GM18909 (cell line): ENCODE measurements around the gene ZMIZ1.

Experiments used
- ATAC-seq: cut with Tn5 transposase; IDR thresholded peaks from one replicate; pipeline ENCODE4 v1.9.1; 2021; ENCODE audit warnings: mild to moderate bottlenecking; ENCODE audit not compliant: unreplicated experiment, poor library complexity

Gene ZMIZ1

DNA sequence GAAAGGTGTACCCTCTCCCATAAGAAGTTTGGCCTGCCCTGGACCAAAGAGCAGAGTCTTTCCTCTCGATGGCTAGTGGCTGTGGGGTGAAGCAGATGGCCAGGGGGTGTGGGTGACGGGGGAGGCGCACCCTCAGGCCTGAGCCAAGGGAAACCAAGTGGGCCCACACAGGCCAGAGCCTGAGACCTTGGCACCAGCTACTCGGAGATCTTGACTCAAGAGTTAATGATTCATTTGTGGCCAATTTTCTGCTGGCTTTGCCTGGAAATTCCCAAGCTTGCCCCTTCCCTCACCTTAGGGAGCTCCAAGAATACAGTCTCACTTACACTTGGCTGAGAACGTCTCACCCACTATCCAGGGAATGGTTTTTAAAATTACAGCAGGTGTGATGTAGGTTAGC is 42.7 kb downstream of the ZMIZ1 start:
- no peak for ATAC-seq

DNA sequence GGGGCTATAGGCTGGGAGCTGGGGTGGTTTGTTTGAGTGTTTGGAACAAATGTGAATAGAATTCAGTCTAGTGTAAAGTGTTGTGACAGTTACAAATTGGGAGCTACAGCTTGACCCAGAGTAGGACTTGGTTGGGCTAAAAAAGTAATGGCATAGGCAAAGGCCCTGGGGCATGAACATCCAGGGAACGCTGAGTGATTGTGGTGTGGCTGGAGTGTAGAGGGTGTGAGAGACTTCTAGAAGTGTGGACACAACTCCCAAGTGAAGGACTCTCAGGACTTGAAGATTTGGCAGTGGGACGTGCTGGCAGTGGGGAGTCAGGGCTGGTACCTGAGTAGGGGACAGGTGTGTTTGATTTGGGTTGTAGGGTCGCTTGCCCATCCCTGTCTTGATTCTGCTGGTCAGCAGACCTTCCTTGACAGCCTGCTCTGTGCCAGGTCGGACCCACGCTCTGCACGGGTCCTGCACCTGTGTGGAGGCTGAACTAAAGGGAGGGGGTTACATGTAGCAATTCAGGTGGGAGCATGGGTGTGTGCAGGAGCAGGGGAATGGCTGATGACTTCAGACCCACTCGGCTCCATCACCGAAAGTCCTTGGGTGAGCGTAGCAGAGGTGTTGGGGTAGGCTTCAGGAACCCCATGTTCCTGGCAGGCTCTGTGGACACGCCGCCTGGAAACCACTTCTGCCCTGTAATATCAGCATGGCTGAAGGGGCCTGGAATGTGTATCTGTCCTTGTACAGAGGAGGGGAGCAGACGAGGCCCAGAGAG is 43.3 kb downstream of the ZMIZ1 start:
- no peak for ATAC-seq

DNA sequence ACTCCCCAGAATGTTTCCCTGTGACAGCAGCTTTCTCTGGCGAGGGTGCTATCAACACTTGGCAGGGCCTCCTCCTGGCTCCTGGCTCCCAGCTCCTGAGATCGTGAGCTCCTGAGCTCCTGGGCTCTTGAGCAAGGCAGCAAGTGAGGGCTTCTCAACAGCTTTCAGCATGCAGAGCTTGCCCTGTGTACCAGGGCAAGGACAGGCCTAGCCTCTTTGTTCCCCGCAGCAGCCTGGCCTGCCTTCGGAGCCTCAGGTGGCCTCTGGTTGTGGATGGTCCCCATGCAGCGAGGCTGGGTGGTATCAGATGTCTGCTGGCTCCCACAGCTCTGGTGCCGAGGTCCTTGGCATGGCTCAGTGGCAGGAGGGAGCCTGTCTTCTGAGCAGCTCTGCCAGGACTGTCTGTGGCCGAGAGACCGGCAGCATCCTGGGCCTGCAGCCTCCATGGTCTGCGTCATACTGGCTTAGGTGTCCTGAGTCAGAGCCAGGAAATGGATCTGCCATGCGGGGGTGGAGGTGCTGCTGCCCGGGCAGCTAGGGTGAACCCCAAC is 44.2 kb downstream of the ZMIZ1 start:
- no peak for ATAC-seq

DNA sequence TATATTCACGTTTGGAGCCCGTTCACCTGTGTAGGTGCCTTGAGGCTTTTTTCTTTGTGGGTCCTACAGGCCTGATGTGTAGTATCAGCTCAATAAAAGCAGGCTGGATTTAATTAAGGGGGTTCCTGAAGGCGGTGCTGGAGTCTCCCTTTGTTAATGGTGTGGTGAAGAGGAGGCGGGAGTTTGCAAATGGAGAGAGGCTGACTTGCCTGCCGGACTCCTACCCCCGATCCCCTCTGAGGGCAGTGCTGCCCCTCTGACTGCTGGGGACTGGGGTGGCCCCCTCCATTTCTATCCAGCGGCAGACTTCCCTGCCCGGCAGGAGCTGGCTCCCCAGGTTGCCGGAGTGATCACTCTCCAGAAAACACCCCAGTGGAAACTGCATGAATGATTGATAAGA is 45.1 kb downstream of the ZMIZ1 start:
- no peak for ATAC-seq

DNA sequence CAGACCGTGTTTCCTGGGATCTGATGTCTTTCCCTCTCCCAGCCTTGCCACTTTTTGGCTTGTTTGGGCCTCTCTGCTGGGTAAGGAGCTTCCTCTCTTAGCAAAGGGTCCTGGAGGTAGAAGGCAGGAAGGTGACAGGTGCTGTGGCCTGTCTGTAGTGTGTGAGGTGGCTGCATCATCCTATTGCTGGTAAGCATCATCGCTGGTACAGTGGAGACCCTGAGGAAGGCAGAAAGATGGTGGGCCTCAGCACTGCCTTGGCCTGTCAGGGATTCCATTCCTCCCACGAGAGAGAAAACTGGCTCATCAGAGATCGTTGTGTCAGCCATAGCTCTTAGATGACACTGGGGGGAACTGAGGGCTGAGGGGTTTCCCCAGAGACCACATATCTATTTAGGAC is 46.5 kb downstream of the ZMIZ1 start:
- ATAC-seq, result no peak

DNA sequence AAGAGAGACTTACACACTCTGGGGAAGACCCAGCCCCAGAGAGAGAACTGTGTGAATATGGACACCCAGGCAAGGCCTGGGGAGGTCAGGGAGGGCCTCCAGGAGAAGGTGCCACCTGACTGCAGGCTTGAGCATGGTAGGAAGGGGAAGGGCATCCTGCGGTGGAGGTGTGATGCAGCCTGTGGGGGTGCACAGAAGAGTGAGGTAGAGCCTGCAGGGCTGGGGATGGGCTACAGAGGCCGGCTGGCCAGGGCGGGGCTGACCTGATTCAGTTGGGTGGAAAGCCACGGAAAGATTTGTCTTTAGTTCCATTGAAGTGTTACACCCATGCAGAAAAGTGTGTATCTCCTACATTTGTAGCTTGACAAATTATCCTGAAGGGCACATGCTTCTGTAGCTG is 47.6 kb downstream of the ZMIZ1 start:
- peak; percentile 33 for ATAC-seq

DNA sequence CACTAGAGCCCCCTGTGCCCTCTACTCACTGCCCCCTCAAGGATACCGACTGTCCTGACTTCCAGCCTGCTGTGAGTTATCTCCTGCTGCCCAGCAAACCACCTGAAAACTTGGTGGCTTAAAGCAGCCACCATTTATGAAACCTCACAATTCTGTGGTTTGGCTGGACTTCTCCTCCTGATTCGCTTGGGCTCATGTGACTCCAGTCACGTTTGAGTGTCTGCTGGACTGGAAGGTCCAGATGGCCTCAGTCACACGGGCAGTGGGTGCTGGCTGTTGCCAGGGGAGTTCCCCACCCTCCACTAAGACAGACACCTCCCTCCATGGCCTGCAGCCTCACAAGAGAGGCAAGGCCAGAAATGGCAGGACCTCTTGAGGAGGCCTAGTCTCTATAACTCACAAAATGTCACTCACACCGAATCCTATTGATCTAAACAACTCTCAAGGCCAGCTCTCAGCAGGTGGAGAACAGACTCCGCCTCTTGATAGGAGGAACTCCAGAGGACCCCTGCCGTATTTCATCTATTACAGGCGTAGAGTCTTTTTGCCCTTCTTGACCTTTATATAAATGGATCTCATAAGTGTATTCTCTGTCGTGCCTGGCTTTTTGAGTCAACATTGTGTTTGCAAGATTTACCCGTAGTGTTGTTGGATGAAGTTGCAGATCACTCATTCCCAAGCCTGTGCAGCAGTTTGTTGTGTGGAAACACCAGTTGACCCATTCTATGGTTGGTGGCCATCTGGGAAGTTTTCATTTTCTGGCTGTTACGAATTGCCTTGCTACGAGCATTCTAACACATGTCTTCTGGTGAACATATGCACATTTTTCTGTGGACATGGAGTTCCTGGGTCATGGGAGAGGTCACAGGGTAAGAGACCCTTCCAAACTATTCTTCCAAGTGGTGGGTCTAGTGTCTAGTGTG is 48.3 kb downstream of the ZMIZ1 start:
- ATAC-seq, result peak; percentile 77

DNA sequence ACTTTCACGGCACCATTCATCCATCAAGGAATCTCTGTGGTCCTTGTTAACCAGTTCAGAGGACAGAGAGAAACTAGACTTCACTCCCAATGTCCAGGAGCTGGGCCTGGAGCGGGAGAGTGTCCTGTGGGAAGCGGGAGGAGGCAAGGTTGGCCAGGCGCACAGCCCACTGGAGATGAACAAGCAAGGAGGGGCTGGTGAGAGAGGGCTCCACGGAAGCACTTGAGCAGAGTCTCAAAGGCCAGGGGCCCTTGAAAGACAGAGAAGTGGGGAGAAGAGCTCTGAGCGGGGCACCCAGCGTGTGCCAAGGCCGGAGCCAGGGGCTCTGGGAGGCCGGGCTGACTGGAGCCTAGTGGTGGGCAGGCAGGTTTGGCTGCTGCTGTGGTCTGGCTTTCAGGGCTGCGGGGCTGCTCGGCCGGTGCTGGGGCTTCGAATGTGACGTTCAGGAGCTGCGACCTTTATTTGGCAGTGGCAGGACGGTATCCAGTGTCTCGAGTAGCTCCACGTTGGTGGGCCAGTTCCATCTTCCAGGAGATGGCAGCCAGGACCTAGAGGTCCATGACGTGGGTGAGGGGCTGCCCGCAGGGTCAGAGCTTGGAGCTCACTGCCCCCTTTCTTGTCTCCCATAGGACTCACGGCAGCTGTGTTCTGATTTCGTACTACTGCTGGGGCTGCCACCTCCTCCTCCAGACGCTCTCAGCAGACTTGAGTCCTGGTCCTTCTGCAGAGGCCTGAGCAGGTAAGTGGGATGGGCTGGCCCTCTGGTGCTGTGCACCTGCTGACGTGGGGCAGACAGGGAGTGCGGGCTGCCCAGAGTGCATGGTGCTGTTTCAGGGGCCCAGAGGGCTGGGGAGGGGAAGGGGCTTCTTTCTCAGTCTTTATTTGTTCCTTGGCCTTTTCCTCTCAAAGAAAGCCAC is 49.8 kb downstream of the ZMIZ1 start:
- no peak for ATAC-seq

DNA sequence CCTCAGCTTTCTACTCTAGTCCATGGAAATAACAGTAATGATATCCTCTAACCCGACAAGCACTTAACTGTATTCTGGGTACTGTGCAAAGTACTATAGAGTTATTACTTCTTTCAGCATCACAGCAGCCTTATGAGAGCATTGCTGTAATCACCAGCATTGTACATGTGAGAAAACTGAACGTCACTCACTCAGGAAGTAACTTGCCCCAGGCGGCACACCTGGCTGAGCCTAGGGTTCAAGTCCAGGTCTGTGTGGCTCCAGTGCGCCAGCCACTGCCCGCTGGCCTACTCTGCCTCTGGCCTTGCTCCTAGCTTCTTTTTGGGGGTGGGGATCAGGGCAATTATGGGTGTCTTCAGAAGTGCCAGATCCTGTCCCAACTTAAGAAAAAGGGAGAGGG is 50.5 kb downstream of the ZMIZ1 start:
- no peak for ATAC-seq

DNA sequence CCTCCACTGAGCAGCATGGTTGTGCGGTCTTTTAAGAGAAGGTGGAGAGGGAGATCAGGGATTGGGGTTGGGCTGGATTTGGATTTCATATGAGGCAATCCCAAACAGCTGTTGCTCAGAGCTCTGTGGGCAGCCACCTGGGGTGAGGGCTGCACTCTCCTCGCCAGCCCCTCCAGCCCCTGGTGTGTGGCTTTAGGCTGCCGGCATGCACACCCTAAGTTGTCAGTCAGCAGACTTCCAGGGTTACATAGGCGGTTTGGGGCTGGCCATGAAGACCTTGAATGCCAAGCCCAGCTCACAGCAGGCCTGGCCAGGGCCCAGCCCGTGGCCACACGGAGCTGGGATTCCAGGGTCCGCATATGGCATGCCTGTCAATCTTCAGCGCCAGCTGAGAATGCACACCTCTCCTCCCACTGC is 54.8 kb downstream of the ZMIZ1 start:
- ATAC-seq, result no peak

DNA sequence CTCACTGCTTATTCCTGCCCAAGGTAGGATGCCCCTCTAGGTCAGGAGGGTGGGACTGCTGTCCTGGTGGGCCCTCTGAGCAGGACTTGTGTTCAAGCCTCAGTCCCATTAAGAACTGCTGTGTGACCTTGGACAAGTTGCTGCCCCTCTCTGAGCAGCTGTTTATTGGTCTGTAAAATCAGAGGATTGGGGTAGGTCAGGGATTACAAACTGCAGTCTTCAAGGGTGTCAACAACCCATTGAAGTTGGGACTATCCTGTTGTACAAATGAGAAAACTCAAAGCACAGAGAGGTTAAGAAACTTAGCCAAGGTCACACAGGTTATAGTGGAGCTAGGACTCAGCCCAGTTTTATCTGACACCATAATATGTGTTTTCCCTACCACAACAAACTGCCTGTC is 55.3 kb downstream of the ZMIZ1 start:
- no peak for ATAC-seq

DNA sequence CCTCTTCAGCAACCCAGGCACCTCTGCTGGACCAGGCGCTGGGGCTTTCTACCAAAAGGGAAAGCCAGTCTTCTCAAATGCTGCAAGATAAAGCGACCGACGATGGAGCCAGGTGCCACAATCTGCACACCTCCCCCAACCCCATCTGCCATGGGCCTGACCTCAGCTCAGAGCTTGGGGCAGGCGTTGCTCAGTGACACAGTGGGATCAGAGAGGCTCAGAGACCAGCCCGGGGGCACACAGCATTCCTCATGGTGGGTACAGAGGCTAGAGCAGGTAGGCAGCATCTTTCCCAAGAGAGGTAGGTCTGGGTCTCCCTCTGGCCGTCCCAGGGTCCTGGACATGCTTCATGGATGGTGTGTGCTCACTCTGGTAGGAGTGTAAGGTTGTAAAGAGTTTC is 56.3 kb downstream of the ZMIZ1 start:
- no peak for ATAC-seq

DNA sequence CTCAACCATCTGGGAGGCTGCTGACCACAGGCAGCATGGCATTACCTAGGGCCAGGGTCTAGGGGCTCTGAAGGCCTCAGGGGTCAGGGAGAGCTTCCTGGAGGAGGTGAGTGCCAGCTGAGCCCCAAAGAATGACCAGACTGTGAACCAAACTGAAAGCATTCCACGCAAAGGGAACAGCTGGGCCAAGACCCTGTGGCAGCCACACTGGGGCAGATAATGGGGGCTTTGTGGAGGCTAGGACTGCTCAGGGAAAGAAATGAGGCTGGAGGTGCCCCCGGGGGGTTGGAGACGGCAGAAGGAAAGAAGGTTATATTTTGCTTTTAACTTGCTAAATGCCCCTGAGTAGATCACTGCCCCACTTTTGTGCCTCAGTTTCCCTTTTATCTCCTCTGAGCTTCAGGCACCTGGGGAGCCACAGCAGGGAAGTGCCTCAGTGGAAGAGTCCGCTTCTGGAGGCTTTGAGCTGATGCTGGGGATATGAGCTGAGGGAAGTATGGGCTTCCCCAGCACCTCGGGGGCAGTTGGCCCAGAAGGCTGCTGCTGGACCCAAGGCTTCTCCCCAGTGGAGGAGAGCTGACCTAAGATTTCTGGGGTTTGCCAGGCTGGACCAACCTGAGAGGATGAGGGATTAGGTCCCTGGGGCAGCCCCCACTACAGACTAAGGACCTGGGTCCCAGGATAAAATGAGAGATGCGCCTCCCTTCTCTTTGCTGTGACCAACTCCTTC is 57.8 kb downstream of the ZMIZ1 start:
- no peak for ATAC-seq

DNA sequence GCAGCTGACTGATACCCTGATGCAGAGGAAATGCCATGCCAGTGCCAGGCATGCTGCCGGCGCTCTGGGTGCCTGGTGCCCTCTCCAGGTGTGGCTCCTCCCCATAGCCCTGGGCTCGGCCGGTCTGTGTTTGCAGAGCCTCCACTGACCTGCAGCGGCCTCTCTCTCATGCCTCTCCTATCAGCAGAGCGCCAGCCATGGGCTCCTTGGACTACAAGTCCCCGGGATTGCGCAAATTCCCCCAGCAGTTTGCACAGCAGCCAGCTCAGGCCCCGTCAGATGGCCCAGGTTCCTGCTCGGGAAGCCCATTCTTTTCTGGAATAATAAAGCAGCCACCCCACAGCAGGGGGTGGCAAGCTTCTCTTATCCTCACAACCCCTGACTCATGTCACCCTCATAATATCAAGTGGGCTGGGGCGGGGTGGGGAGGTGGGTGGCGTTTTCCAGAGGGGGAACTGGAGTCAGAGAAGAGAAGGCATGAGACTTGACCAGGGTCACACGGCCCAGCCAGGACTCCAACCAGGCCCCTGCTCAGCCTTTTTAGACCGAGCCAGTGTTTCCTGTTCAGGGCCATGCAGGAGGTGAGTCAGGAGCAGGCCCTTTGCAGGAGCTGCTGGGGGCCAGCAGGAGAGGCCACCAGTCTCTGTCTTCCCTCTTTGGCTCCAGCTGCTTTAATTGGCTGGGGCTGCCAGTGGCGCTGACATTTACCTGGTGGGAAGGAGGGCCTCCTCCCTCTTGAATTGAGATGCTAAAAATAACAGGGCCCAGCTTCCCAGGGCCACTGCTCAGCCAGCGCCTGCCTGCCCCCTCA is 58.6 kb downstream of the ZMIZ1 start:
- no peak for ATAC-seq

DNA sequence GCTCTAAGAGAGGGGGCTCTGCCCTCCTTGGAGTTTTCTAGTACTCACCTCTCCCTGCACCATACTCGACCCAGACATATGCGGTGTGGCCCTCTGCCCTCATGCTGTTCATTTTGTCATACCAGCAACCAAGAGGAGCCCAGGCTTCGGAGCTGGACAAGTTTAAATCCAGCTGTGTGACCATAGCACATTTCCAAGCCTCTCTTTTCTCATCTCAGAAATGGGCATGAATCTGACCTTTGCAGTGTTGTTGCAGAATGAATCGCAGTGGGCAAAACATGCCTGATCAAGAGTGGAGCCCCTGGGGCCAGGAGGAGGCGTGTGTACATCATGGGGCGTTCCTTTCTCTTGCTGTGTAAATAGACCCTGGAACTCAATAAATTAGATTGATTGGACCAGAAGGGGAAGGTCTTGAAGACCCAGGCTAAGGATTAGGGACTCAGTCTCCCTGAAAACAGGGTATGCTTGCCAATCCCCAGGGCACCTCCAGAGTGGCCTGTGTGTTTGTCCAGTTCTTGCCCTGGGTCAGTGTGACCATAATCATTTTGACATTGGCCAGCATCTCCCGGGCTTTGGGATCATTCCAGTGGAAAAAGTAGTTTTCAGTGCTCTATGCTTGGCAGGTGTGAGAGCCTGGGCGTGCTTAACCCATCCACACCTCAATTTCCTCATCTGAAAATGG is 59.6 kb downstream of the ZMIZ1 start:
- no peak for ATAC-seq

DNA sequence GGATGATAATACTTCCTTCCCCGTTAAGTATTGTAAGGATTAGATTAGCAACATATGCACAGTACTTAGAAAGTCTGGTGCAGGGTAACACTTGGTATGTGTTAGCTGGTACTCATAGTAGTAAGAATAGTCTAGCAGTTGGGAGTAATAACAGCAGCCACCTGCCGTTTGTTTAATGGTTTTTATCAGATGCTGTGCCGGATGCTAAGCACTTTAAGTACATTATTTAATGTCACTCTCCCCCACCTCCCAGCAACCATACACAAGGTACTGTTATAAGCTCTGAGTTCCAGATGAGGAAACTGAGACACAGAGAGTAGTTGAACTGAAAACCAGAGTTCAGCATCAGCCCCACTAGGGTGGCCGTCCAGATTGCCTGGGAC is 60.1 kb downstream of the ZMIZ1 start:
- ATAC-seq, result no peak

DNA sequence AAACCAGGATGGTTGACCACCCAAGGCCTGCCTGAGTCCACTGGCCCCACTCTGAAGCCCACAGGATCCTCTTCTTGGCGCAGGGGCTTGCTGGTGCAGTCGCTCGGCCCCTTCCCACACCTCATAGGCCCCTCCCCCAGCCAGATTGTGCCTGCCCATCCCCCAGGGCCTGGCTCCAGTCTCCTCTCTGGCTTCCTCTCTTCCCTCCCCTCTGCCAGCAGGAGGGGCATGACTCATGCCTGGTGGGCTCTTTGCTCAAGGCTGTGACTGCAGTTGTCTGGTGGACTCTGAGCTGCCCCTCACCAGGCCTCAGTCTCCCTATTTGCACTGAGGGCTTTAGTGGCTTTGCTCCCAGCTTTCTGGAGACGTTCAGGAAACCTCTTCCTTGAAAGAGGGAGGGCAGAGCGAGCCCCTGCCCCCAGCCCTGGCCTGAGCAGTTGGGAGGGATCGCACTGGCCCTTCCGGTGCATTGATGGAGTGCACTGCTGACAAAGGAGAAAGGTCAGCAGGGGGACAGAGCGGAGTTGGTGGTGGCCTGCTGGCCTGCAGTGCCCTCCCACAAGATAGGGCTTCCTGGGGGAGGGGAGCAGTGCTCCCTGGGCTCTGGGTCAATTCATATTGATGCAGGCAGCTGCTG is 60.7 kb downstream of the ZMIZ1 start:
- ATAC-seq, result no peak

DNA sequence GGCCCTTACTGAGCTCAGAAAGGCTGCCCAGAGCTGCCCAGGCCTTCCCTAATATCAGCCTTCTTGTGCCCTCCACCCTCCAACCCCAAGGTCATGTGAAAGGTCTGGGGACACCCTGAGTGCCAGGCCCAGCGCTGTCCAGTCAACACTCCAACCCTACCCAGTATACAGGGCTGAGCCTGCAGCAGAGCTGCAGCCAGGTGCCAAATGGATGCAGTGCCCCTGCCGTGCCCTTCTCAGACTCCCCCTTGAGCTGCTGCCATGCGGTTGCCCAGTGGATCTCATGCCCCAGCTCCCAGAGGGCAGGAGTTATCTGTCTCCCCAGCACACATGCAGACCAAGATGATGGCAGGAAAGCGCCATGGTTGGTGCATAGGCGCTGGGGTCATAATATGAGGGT is 61.5 kb downstream of the ZMIZ1 start:
- no peak for ATAC-seq
